GM12878 (cell line): ENCODE measurements around the gene SHMT2. TPM values are rescaled to one million over a fixed set of nuclear protein-coding genes. Genes with fewer than 3 reads are reported as not detected.

Source experiments
- ATAC-seq: fragments of 200-7000 bp; cut with Tn5 transposase; 3 replicates; pipeline ENCODE4 v1.9.1; 2020; ENCODE audit warnings: mild to moderate bottlenecking, moderate library complexity
- BruUV-seq: library from RNA; stranded (reverse); fragments of 400-500 nt; replicated peaks from 2 replicates; lab custom pipeline; 2021; lab: Mats Ljungman, UMichigan
- CTCF ChIA-PET: fragments of 300-600 bp; sonication (Branson Sonifier 250); formaldehyde crosslinking; extraction: SDS; loops from one replicate; lab custom pipeline; 2021; ENCODE audit warnings: inconsistent platforms; lab: Yijun Ruan, JAX
- POLR2A ChIA-PET: fragments of 350-600 bp; formaldehyde crosslinking; extraction: SDS; loops from one replicate; lab custom pipeline; 2021; ENCODE audit warnings: inconsistent platforms; lab: Charles Lee
- RAD21 ChIA-PET: fragments of 300-600 bp; sonication (Branson Sonifier 250); formaldehyde crosslinking; loops from one replicate; lab custom pipeline; 2023; ENCODE audit warnings: antibody characterized with exemption; ENCODE audit not compliant: unreplicated experiment; lab: Charles Lee
- SMC1A ChIA-PET: fragments of 300-600 bp; sonication (Branson Sonifier 250); formaldehyde crosslinking; loops from one replicate; lab custom pipeline; 2023; ENCODE audit not compliant: unreplicated experiment, uncharacterized antibody; lab: Charles Lee
- DNase-seq: peaks from one replicate; pipeline ENCODE4 v3.0.0-alpha.2; 2011; ENCODE audit warnings: low read depth, low spot score
- FAIRE-seq: peaks from 3 replicates; lab custom pipeline; 2011; peaks lifted over from hg19 to GRCh38; lab: Jason Lieb, UNC
- H2AFZ ChIP-seq: 2 replicates; pipeline ENCODE4 v1.6.0; 2011; ENCODE audit warnings: low read depth, low read length, control low read depth; ENCODE audit not compliant: control insufficient read depth
- H3K27ac ChIP-seq: 2 replicates; pipeline ENCODE4 v1.5.1; 2011; ENCODE audit warnings: control low read depth; ENCODE audit not compliant: control insufficient read depth, insufficient read depth
- H3K27me3 ChIP-seq, 2 experiments: replicated peaks in 1 of 2; 2 replicates each; pipeline versions ENCODE4 v1.6.0 to v1.6.1; 2011; ENCODE audit warnings: low read length in 1 of 2; ENCODE audit not compliant: control insufficient read depth in 2 of 2, insufficient read depth in 2 of 2
- H3K36me3 ChIP-seq, 2 experiments: 2 replicates each; pipeline ENCODE4 v1.5.1; 2011; ENCODE audit warnings: low read length in 1 of 2; ENCODE audit not compliant: control insufficient read depth in 2 of 2, insufficient read depth in 2 of 2
- H3K4me1 ChIP-seq: 2 replicates; pipeline ENCODE4 v1.6.1; 2011; ENCODE audit warnings: mild to moderate bottlenecking, low read length, moderate library complexity, mixed read lengths; ENCODE audit not compliant: control insufficient read depth, insufficient read depth
- H3K4me2 ChIP-seq: 2 replicates; pipeline ENCODE4 v1.6.0; 2011; ENCODE audit warnings: control low read depth; ENCODE audit not compliant: control insufficient read depth, insufficient read depth
- H3K4me3 ChIP-seq: fragments of 200-600 bp; sonication (generic); 2 replicates; pipeline ENCODE4 v1.5.1; 2016
- H3K79me2 ChIP-seq: 2 replicates; pipeline ENCODE4 v1.6.0; 2011; ENCODE audit warnings: low read length; ENCODE audit not compliant: control insufficient read depth, insufficient read depth
- H3K9ac ChIP-seq: 2 replicates; pipeline ENCODE4 v1.8.0; 2011; ENCODE audit warnings: low read length, control low read depth, mixed read lengths; ENCODE audit not compliant: control insufficient read depth, insufficient read depth
- H3K9me3 ChIP-seq: replicated peaks from 3 replicates; pipeline ENCODE4 v1.5.1; 2011; ENCODE audit warnings: mild to moderate bottlenecking, low read length; ENCODE audit not compliant: control insufficient read depth, insufficient read depth
- H4K20me1 ChIP-seq: 2 replicates; pipeline ENCODE4 v1.6.0; 2011; ENCODE audit not compliant: control insufficient read depth, insufficient read depth
- ETV6 ChIP-seq, 2 experiments: fragments of 450-650 bp in 1 of 2; IDR thresholded peaks in 1 of 2; conservative IDR thresholded peaks in 1 of 2; 2 replicates each; pipeline ENCODE4 v1.6.1; 2014; ENCODE audit warnings: antibody characterized with exemption in 1 of 2, borderline replicate concordance in 1 of 2, low read depth in 1 of 2, mild to moderate bottlenecking in 1 of 2, moderate library complexity in 1 of 2
- NFXL1 ChIP-seq: fragments of 450-650 bp; IDR thresholded peaks from 2 replicates; pipeline ENCODE4 v1.6.1; 2017; ENCODE audit warnings: antibody characterized with exemption, mild to moderate bottlenecking, borderline replicate concordance
- NR2C1 ChIP-seq: fragments of 450-650 bp; IDR thresholded peaks from 2 replicates; pipeline ENCODE4 v1.6.1; 2017; ENCODE audit warnings: antibody characterized with exemption, mild to moderate bottlenecking, moderate library complexity
- POLR2AphosphoS2 ChIP-seq: IDR thresholded peaks from 2 replicates; pipeline ENCODE4 v1.6.1; 2011; ENCODE audit warnings: low read depth, mild to moderate bottlenecking, low read length, improper control_type of control experiment, moderate library complexity
- POLR2AphosphoS5 ChIP-seq: IDR thresholded peaks from 2 replicates; pipeline ENCODE4 v1.6.1; 2011; ENCODE audit warnings: mild to moderate bottlenecking, low read length, inconsistent platforms
- YY1 ChIP-seq: IDR thresholded peaks from 2 replicates; pipeline ENCODE4 v1.6.1; 2011; ENCODE audit warnings: low read depth, mild to moderate bottlenecking, low read length
- ZNF207 ChIP-seq: fragments of 450-650 bp; IDR thresholded peaks from 2 replicates; pipeline ENCODE4 v1.6.1; 2014; ENCODE audit warnings: antibody characterized with exemption, mild to moderate bottlenecking, borderline replicate concordance
- ZNF274 ChIP-seq: IDR thresholded peaks from one replicate; pipeline ENCODE4 v1.8.0; 2011; ENCODE audit not compliant: insufficient read length, insufficient read depth
- WGBS: methylation state at CpG from one replicate; pipeline ENCODE4 v1.1.6; 2016; ENCODE audit warnings: low lambda C conversion rate; ENCODE audit not compliant: insufficient replicate concordance, insufficient coverage; ENCODE audit errors: missing lambda C conversion rate; 5-methylcytosine and 5-hydroxymethylcytosine counted together
- in situ Hi-C: fragments of 300-500 bp; cut with MboI; formaldehyde crosslinking; loops from 9 replicates; pipeline ENCODE4 v1.14.3; 2018; ENCODE audit warnings: mixed read lengths
- intact Hi-C: fragments of 100-400 bp; cut with micrococcal nuclease; formaldehyde crosslinking; loops from one replicate; pipeline ENCODE4 v1.14.2; 2022; ENCODE audit not compliant: unreplicated experiment
- polyA plus RNA-seq, 11 experiments: library from polyadenylated mRNA; depleted of rRNA in 4 of 11; unstranded in 6 of 11; stranded (reverse) in 5 of 11; fragments of >200 nt; fragmentation: Nextera tagmentation in 4 of 11; fragmentation: Illumina TruSeq in 1 of 11; extraction: Ambion mirVana in 4 of 11; extraction: Trizol in 1 of 11; gene quantifications; 1 replicate in 1 of 11; 2 replicates in 10 of 11; pipeline versions ENCODE4 v1.2.1 to v1.2.3, GENCODE V29; 2011 to 2016; ENCODE audit warnings: inconsistent platforms in 2 of 11, missing spikeins in 2 of 11, low read depth in 1 of 11
- total RNA-seq, 4 experiments: library from RNA; depleted of rRNA in 3 of 4; stranded (reverse); fragments of >200 nt in 3 of 4; fragmentation: Illumina TruSeq in 1 of 4; extraction: Trizol in 1 of 4; gene quantifications; 2 replicates each; pipeline versions ENCODE4 v1.2.1 to v1.2.3, GENCODE V29; 2013 to 2021
- TF ChIP-seq, protein P1 (sequence below): fragments of 450-650 bp; IDR thresholded peaks from 2 replicates; pipeline ENCODE4 v1.6.1; 2017; ENCODE audit warnings: mild to moderate bottlenecking
- TF ChIP-seq, protein P2 (sequence below): fragments of 450-650 bp; IDR thresholded peaks from 2 replicates; pipeline ENCODE4 v1.6.1; 2018; ENCODE audit warnings: borderline replicate concordance, mild to moderate bottlenecking; ENCODE audit not compliant: partially characterized antibody
- TF ChIP-seq, protein P3 (sequence below): fragments of 450-650 bp; IDR thresholded peaks from 2 replicates; pipeline ENCODE4 v1.6.1; 2017; ENCODE audit warnings: mild to moderate bottlenecking, moderate library complexity
- TF ChIP-seq, protein P4 (sequence below): IDR thresholded peaks from 2 replicates; pipeline ENCODE4 v1.6.1; 2012; ENCODE audit warnings: mild to moderate bottlenecking, low read depth, low read length

The SHMT2 gene
- total and polyA plus RNA-seq, 10 of the 15 experiments (the other 5 are each of a cell fraction or from before 2014, with no cell fraction given): 57.0 to 292 (median 186) TPM

DNA sequence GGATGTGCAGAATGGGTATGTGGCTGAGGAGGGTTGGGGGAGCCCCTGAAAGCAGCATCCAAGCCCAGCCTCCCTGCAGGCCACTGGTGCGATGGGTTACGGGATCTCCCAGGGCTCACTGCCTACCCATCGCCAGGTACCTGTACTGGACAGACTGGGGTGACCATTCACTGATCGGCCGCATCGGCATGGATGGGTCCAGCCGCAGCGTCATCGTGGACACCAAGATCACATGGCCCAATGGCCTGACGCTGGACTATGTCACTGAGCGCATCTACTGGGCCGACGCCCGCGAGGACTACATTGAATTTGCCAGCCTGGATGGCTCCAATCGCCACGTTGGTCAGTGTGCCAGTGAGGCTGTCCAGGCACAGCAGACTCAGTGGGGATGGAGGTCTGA, 31.2 kb upstream of the SHMT2 start:
- intact Hi-C loops: no loop called here
- Histone ChIP-seq H3K4me1 (no peaks in the 10 kb centered on the region), H3K27me3 (no peaks in the 10 kb centered on the region), H4K20me1 (no peaks in the 10 kb centered on the region), H3K27ac (no peak overlapping the region), H3K9me3 (no peaks in the 10 kb centered on the region), H3K9ac (no peak overlapping the region), H3K4me2 (no peak overlapping the region), H2AFZ (no peak overlapping the region), H3K79me2 (no peaks in the 10 kb centered on the region), H3K4me3 (no peak overlapping the region), H3K36me3 (no peaks in the 10 kb centered on the region; a peak in 1 of 4 replicates)
- CTCF ChIA-PET: no interaction called here
- in situ Hi-C loops: no loop called here
- BruUV-seq: no TSS peak
- no peak for FAIRE-seq
- POLR2A ChIA-PET: no interaction called here
- no peak for ATAC-seq
- WGBS: 68% methylated on average over 17 of the region's 17 CpGs
- RAD21 ChIA-PET: interaction anchor here (0.6 kb wide), 1 partner anchor 91 kb away, joined by 3 read pairs; no protein-coding TSS in a partner anchor
- SMC1A ChIA-PET: no interaction called here
- DNase-seq: no peak
- TF ChIP-seq, protein P1, sequence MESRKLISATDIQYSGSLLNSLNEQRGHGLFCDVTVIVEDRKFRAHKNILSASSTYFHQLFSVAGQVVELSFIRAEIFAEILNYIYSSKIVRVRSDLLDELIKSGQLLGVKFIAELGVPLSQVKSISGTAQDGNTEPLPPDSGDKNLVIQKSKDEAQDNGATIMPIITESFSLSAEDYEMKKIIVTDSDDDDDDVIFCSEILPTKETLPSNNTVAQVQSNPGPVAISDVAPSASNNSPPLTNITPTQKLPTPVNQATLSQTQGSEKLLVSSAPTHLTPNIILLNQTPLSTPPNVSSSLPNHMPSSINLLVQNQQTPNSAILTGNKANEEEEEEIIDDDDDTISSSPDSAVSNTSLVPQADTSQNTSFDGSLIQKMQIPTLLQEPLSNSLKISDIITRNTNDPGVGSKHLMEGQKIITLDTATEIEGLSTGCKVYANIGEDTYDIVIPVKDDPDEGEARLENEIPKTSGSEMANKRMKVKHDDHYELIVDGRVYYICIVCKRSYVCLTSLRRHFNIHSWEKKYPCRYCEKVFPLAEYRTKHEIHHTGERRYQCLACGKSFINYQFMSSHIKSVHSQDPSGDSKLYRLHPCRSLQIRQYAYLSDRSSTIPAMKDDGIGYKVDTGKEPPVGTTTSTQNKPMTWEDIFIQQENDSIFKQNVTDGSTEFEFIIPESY: no peak
- TF ChIP-seq ZNF207: no peak
- TF ChIP-seq, protein P2, sequence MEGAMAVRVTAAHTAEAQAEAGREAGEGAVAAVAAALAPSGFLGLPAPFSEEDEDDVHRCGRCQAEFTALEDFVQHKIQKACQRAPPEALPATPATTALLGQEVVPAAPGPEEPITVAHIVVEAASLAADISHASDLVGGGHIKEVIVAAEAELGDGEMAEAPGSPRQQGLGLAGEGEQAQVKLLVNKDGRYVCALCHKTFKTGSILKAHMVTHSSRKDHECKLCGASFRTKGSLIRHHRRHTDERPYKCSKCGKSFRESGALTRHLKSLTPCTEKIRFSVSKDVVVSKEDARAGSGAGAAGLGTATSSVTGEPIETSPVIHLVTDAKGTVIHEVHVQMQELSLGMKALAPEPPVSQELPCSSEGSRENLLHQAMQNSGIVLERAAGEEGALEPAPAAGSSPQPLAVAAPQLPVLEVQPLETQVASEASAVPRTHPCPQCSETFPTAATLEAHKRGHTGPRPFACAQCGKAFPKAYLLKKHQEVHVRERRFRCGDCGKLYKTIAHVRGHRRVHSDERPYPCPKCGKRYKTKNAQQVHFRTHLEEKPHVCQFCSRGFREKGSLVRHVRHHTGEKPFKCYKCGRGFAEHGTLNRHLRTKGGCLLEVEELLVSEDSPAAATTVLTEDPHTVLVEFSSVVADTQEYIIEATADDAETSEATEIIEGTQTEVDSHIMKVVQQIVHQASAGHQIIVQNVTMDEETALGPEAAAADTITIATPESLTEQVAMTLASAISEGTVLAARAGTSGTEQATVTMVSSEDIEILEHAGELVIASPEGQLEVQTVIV: no peak
- TF ChIP-seq, protein P3, sequence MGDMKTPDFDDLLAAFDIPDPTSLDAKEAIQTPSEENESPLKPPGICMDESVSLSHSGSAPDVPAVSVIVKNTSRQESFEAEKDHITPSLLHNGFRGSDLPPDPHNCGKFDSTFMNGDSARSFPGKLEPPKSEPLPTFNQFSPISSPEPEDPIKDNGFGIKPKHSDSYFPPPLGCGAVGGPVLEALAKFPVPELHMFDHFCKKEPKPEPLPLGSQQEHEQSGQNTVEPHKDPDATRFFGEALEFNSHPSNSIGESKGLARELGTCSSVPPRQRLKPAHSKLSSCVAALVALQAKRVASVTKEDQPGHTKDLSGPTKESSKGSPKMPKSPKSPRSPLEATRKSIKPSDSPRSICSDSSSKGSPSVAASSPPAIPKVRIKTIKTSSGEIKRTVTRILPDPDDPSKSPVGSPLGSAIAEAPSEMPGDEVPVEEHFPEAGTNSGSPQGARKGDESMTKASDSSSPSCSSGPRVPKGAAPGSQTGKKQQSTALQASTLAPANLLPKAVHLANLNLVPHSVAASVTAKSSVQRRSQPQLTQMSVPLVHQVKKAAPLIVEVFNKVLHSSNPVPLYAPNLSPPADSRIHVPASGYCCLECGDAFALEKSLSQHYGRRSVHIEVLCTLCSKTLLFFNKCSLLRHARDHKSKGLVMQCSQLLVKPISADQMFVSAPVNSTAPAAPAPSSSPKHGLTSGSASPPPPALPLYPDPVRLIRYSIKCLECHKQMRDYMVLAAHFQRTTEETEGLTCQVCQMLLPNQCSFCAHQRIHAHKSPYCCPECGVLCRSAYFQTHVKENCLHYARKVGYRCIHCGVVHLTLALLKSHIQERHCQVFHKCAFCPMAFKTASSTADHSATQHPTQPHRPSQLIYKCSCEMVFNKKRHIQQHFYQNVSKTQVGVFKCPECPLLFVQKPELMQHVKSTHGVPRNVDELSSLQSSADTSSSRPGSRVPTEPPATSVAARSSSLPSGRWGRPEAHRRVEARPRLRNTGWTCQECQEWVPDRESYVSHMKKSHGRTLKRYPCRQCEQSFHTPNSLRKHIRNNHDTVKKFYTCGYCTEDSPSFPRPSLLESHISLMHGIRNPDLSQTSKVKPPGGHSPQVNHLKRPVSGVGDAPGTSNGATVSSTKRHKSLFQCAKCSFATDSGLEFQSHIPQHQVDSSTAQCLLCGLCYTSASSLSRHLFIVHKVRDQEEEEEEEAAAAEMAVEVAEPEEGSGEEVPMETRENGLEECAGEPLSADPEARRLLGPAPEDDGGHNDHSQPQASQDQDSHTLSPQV: no peak
- TF ChIP-seq NFXL1: no peak
- TF ChIP-seq YY1: no peak
- TF ChIP-seq, protein P4, sequence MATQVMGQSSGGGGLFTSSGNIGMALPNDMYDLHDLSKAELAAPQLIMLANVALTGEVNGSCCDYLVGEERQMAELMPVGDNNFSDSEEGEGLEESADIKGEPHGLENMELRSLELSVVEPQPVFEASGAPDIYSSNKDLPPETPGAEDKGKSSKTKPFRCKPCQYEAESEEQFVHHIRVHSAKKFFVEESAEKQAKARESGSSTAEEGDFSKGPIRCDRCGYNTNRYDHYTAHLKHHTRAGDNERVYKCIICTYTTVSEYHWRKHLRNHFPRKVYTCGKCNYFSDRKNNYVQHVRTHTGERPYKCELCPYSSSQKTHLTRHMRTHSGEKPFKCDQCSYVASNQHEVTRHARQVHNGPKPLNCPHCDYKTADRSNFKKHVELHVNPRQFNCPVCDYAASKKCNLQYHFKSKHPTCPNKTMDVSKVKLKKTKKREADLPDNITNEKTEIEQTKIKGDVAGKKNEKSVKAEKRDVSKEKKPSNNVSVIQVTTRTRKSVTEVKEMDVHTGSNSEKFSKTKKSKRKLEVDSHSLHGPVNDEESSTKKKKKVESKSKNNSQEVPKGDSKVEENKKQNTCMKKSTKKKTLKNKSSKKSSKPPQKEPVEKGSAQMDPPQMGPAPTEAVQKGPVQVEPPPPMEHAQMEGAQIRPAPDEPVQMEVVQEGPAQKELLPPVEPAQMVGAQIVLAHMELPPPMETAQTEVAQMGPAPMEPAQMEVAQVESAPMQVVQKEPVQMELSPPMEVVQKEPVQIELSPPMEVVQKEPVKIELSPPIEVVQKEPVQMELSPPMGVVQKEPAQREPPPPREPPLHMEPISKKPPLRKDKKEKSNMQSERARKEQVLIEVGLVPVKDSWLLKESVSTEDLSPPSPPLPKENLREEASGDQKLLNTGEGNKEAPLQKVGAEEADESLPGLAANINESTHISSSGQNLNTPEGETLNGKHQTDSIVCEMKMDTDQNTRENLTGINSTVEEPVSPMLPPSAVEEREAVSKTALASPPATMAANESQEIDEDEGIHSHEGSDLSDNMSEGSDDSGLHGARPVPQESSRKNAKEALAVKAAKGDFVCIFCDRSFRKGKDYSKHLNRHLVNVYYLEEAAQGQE: no peak
- no peak for TF ChIP-seq ZNF274
- TF ChIP-seq POLR2AphosphoS5: no peak
- TF ChIP-seq POLR2AphosphoS2: no peak
- TF ChIP-seq NR2C1: no peak
- TF ChIP-seq ETV6 (conservative IDR thresholded peaks at IDR 0.05 in 1 of 2, IDR thresholded peaks at IDR 0.05 in 1 of 2; ENCODE audit: borderline replicate concordance in 1 of 2, low read depth in 1 of 2): no peak
